Liver (tissue), 8 donors: ENCODE results near the gene CCR5AS.

ENCODE experiments used
- DNase-seq: peaks from one replicate; pipeline ENCODE4 v3.0.0-alpha.2; 2017; ENCODE audit warnings: low spot score
- H3K27ac ChIP-seq, 2 donors: one replicate each; pipeline ENCODE4 v1.7.0; 2013; ENCODE audit warnings: inconsistent platforms in 2 of 2, low read length in 2 of 2, control low read depth in 1 of 2, low read depth in 1 of 2, mild to moderate bottlenecking in 1 of 2
- H3K27me3 ChIP-seq, 4 donors: one replicate each; pipeline versions ENCODE4 v1.6.1 to v1.7.0; 2013; ENCODE audit warnings: low read length in 3 of 4, inconsistent platforms in 1 of 4, mild to moderate bottlenecking in 1 of 4, moderate library complexity in 1 of 4; ENCODE audit not compliant: control insufficient read depth in 4 of 4, insufficient read depth in 4 of 4
- H3K36me3 ChIP-seq, 4 donors: one replicate each; pipeline versions ENCODE4 v1.6.1 to v1.7.0; 2013; ENCODE audit warnings: low read length in 3 of 4, mild to moderate bottlenecking in 3 of 4, low read depth in 1 of 4, moderate library complexity in 1 of 4; ENCODE audit not compliant: control insufficient read depth in 4 of 4, insufficient read depth in 3 of 4
- H3K4me1 ChIP-seq, 4 donors: one replicate each; pipeline versions ENCODE4 v1.6.1 to v1.7.0; 2013; ENCODE audit warnings: low read length in 3 of 4, mild to moderate bottlenecking in 3 of 4, moderate library complexity in 1 of 4; ENCODE audit not compliant: control insufficient read depth in 4 of 4, insufficient read depth in 4 of 4
- H3K4me3 ChIP-seq, 3 donors: one replicate each; pipeline versions ENCODE4 v1.6.1 to v1.7.0; 2013; ENCODE audit warnings: low read length in 3 of 3, control low read depth in 1 of 3, low read depth in 1 of 3, mild to moderate bottlenecking in 1 of 3
- H3K9ac ChIP-seq, 2 donors: one replicate each; pipeline ENCODE4 v1.7.0; 2013; ENCODE audit warnings: low read length in 2 of 2, mild to moderate bottlenecking in 2 of 2, moderate library complexity in 2 of 2, control low read depth in 1 of 2, low read depth in 1 of 2
- H3K9me3 ChIP-seq, 4 donors: one replicate each; pipeline versions ENCODE4 v1.6.1 to v1.7.0; 2013; ENCODE audit warnings: low read length in 3 of 4; ENCODE audit not compliant: control insufficient read depth in 4 of 4
- EGR1 ChIP-seq, 2 donors: IDR thresholded peaks; 2 replicates each; pipeline ENCODE4 v1.6.1; 2016 to 2018; ENCODE audit warnings: antibody characterized with exemption in 2 of 2, low read depth in 2 of 2
- FOXA1 ChIP-seq: IDR thresholded peaks from 2 replicates; pipeline ENCODE4 v1.6.1; 2016; ENCODE audit warnings: antibody characterized with exemption
- GABPA ChIP-seq, 2 donors: IDR thresholded peaks in 1 of 2; conservative IDR thresholded peaks in 1 of 2; 2 replicates each; pipeline ENCODE4 v1.6.1; 2016; ENCODE audit warnings: antibody characterized with exemption in 2 of 2, mild to moderate bottlenecking in 1 of 2, moderate library complexity in 1 of 2
- HNF4A ChIP-seq, 2 donors: conservative IDR thresholded peaks; 2 replicates each; pipeline ENCODE4 v1.6.1; 2016; ENCODE audit warnings: antibody characterized with exemption in 2 of 2, mild to moderate bottlenecking in 2 of 2
- HNF4G ChIP-seq: IDR thresholded peaks from 2 replicates; pipeline ENCODE4 v1.6.1; 2016; ENCODE audit warnings: antibody characterized with exemption
- JUND ChIP-seq, 2 donors: IDR thresholded peaks; 2 replicates each; pipeline ENCODE4 v1.6.1; 2016; ENCODE audit warnings: antibody characterized with exemption in 2 of 2
- NR2F2 ChIP-seq: IDR thresholded peaks from 2 replicates; pipeline ENCODE4 v1.6.1; 2016; ENCODE audit warnings: antibody characterized with exemption
- RAD21 ChIP-seq, 2 donors: IDR thresholded peaks; 2 replicates each; pipeline ENCODE4 v1.6.1; 2016; ENCODE audit warnings: antibody characterized with exemption in 2 of 2, mild to moderate bottlenecking in 2 of 2
- RXRA ChIP-seq, 2 donors: IDR thresholded peaks; 2 replicates each; pipeline ENCODE4 v1.6.1; 2017 to 2018; ENCODE audit warnings: antibody characterized with exemption in 2 of 2, mild to moderate bottlenecking in 1 of 2
- SP1 ChIP-seq: IDR thresholded peaks from 2 replicates; pipeline ENCODE4 v1.6.1; 2018; ENCODE audit warnings: antibody characterized with exemption, mild to moderate bottlenecking
- TAF1 ChIP-seq: conservative IDR thresholded peaks from 2 replicates; pipeline ENCODE4 v1.6.1; 2016; ENCODE audit warnings: antibody characterized with exemption, mild to moderate bottlenecking
- YY1 ChIP-seq: IDR thresholded peaks from 2 replicates; pipeline ENCODE4 v1.6.1; 2016; ENCODE audit warnings: antibody characterized with exemption, mild to moderate bottlenecking
- WGBS: extraction: QIAGEN DNeasy Blood & Tissue Kit; methylation state at CpG from one replicate; pipeline ENCODE4 v1.1.7; 2013; 5-methylcytosine and 5-hydroxymethylcytosine counted together
- TF ChIP-seq, protein P1 (sequence below): IDR thresholded peaks from 2 replicates; pipeline ENCODE4 v1.6.1; 2016; ENCODE audit warnings: antibody characterized with exemption, mild to moderate bottlenecking
- TF ChIP-seq, protein P2 (sequence below): IDR thresholded peaks from 2 replicates; pipeline ENCODE4 v1.6.1; 2016; ENCODE audit warnings: antibody characterized with exemption
- TF ChIP-seq, protein P3 (sequence below): IDR thresholded peaks from 2 replicates; pipeline ENCODE4 v1.6.1; 2016; ENCODE audit warnings: antibody characterized with exemption
- TF ChIP-seq, protein P4 (sequence below): IDR thresholded peaks from 2 replicates; pipeline ENCODE4 v1.6.1; 2016; ENCODE audit warnings: antibody characterized with exemption
- TF ChIP-seq, protein P5 (sequence below): fragments of 150-350 bp; IDR thresholded peaks from 2 replicates; pipeline ENCODE4 v1.5.1; 2017; ENCODE audit warnings: improper control_type of control experiment, low read depth, low read length; ENCODE audit not compliant: missing input control
- donor health status: healthy.
- donor health status: healthy.
- donor health status: healthy.
- donor health status: healthy.
- donor health status: healthy.

The CCR5AS gene

DNA sequence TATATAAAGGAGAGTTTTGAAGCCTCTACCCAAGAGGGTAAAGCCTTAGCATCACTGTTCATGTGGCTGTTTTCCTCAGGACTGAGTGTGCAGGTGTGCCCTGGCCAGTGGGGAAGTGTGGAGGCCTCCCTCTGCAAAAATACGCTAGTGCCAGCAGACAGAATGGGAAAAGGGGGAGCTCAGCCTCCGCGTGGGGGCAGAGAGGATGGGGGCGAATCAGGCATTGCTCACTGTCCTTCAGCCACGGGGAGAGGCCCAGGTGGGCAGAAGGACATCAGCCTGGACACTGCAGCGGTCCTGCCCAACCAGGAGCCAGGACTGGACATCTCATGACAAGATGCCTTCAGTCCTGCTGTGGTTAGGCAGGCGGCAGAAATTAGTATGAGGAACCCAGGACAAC is 47.7 kb upstream of the CCR5AS start:
- DNase-seq, result peak; percentile 14
- 84% methylated on average over 7 of the region's 7 CpGs for WGBS
- Histone ChIP-seq H3K9ac (no peak overlapping the region), H3K27ac (no peak overlapping the region), H3K27me3 (no peaks in the 10 kb centered on the region), H3K4me1 (no peaks in the 10 kb centered on the region), H3K9me3 (no peaks in the 10 kb centered on the region), H3K4me3 (no peak overlapping the region), H3K36me3 (no peaks in the 10 kb centered on the region)
- TF ChIP-seq NR2F2 (no peak), HNF4G (no peak), YY1 (no peak), SP1 (no peak), TAF1 (no peak), EGR1 (IDR thresholded peaks at IDR 0.05; ENCODE audit: low read depth in 2 of 2) (no peak), JUND (IDR thresholded peaks at IDR 0.05) (no peak), GABPA (IDR thresholded peaks at IDR 0.05 in 1 of 2, conservative IDR thresholded peaks at IDR 0.05 in 1 of 2) (no peak), HNF4A (conservative IDR thresholded peaks at IDR 0.05) (no peak)
- TF ChIP-seq, protein P1, sequence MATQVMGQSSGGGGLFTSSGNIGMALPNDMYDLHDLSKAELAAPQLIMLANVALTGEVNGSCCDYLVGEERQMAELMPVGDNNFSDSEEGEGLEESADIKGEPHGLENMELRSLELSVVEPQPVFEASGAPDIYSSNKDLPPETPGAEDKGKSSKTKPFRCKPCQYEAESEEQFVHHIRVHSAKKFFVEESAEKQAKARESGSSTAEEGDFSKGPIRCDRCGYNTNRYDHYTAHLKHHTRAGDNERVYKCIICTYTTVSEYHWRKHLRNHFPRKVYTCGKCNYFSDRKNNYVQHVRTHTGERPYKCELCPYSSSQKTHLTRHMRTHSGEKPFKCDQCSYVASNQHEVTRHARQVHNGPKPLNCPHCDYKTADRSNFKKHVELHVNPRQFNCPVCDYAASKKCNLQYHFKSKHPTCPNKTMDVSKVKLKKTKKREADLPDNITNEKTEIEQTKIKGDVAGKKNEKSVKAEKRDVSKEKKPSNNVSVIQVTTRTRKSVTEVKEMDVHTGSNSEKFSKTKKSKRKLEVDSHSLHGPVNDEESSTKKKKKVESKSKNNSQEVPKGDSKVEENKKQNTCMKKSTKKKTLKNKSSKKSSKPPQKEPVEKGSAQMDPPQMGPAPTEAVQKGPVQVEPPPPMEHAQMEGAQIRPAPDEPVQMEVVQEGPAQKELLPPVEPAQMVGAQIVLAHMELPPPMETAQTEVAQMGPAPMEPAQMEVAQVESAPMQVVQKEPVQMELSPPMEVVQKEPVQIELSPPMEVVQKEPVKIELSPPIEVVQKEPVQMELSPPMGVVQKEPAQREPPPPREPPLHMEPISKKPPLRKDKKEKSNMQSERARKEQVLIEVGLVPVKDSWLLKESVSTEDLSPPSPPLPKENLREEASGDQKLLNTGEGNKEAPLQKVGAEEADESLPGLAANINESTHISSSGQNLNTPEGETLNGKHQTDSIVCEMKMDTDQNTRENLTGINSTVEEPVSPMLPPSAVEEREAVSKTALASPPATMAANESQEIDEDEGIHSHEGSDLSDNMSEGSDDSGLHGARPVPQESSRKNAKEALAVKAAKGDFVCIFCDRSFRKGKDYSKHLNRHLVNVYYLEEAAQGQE, result no peak
- TF ChIP-seq, protein P2, sequence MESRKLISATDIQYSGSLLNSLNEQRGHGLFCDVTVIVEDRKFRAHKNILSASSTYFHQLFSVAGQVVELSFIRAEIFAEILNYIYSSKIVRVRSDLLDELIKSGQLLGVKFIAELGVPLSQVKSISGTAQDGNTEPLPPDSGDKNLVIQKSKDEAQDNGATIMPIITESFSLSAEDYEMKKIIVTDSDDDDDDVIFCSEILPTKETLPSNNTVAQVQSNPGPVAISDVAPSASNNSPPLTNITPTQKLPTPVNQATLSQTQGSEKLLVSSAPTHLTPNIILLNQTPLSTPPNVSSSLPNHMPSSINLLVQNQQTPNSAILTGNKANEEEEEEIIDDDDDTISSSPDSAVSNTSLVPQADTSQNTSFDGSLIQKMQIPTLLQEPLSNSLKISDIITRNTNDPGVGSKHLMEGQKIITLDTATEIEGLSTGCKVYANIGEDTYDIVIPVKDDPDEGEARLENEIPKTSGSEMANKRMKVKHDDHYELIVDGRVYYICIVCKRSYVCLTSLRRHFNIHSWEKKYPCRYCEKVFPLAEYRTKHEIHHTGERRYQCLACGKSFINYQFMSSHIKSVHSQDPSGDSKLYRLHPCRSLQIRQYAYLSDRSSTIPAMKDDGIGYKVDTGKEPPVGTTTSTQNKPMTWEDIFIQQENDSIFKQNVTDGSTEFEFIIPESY, result no peak
- TF ChIP-seq, protein P3, sequence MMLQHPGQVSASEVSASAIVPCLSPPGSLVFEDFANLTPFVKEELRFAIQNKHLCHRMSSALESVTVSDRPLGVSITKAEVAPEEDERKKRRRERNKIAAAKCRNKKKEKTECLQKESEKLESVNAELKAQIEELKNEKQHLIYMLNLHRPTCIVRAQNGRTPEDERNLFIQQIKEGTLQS, result no peak
- TF ChIP-seq, protein P4, sequence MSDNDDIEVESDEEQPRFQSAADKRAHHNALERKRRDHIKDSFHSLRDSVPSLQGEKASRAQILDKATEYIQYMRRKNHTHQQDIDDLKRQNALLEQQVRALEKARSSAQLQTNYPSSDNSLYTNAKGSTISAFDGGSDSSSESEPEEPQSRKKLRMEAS, result no peak
- TF ChIP-seq, protein P5, sequence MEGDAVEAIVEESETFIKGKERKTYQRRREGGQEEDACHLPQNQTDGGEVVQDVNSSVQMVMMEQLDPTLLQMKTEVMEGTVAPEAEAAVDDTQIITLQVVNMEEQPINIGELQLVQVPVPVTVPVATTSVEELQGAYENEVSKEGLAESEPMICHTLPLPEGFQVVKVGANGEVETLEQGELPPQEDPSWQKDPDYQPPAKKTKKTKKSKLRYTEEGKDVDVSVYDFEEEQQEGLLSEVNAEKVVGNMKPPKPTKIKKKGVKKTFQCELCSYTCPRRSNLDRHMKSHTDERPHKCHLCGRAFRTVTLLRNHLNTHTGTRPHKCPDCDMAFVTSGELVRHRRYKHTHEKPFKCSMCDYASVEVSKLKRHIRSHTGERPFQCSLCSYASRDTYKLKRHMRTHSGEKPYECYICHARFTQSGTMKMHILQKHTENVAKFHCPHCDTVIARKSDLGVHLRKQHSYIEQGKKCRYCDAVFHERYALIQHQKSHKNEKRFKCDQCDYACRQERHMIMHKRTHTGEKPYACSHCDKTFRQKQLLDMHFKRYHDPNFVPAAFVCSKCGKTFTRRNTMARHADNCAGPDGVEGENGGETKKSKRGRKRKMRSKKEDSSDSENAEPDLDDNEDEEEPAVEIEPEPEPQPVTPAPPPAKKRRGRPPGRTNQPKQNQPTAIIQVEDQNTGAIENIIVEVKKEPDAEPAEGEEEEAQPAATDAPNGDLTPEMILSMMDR, result no peak

DNA sequence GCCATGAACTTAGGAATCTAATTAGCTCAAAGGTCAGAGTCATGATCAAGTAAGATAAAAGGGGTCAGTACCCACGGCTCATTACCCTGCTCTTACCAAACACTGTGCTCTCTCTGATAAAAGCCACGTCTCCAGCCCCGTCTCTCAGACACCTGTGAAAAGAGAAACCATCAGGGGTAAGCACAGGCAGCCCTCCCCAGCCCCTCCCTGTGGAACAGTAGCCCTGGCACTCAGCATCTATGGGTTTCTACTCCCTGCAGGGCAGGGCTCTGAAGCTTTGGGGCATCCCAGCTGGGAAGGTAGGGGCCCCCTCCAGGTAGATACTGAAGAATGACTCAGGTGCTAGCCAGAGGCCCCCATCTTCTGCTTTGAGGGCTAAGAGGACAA is 47.3 kb upstream of the CCR5AS start:
- H3K36me3 ChIP-seq, result no peaks in the 10 kb centered on the region
- H3K27me3 ChIP-seq, result no peaks in the 10 kb centered on the region
- DNase-seq, result peak; percentile 19
- no peak overlapping the region for H3K4me3 ChIP-seq
- 57% methylated on average over 3 of the region's 3 CpGs for WGBS
- no peak overlapping the region for H3K27ac ChIP-seq
- H3K4me1 ChIP-seq, result no peaks in the 10 kb centered on the region
- no peaks in the 10 kb centered on the region for H3K9me3 ChIP-seq
- no peak overlapping the region for H3K9ac ChIP-seq
- TF ChIP-seq HNF4G (no peak), EGR1 (IDR thresholded peaks at IDR 0.05; ENCODE audit: low read depth in 2 of 2) (no peak), NR2F2 (no peak), TAF1 (no peak), FOXA1 (no peak), RXRA (IDR thresholded peaks at IDR 0.05) (no peak), RAD21 (IDR thresholded peaks at IDR 0.05) (no peak), JUND (IDR thresholded peaks at IDR 0.05) (no peak)
- TF ChIP-seq, protein P2, result no peak
- TF ChIP-seq, protein P4, result no peak
- TF ChIP-seq, protein P5, result no peak
- TF ChIP-seq, protein P3, result no peak
